HG03066 (cell line): ENCODE data around the gene CXCL14.

ENCODE experiments used
- ATAC-seq: cut with Tn5 transposase; IDR thresholded peaks from one replicate; pipeline ENCODE4 v1.9.1; 2021; ENCODE audit warnings: low read depth; ENCODE audit not compliant: unreplicated experiment

Gene CXCL14

DNA sequence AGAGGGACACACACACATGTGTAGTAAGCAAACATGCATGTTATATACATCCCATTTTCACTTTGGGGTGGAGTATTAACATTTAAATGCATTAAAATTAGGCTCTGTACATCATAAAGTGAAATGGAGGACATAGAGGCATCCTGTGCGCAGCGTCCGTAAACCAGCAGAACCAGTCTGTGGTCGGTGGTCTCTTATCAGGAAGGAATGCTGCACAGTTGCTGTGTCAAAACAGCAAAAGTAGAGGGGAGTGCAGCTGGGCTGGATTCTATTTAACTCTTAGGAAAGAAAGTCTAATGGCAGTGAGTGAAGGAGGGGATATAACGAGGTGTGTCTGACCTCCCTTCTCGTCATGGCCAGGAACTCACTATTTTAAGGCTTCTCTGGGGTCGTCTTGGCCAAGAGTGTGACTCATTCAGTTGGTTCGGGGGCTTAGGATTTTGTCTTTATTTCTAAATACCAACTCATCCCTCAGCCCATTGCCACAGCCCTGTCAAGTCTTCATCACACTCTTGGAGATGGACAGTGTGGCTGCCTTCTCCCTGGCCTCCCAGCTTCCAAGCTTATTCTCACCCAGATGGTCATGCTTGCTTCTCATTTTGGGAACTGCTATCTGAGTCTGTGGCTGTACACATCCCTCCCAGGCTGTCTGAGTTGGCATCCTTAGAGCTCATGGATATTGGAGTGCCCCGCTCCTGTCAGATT lies 20.1 kb upstream of the CXCL14 start:
- ATAC-seq: no peak

GRCh38 chr5:135596788-135597187 lies 18.0 kb upstream of the CXCL14 start:
- no peak for ATAC-seq

DNA sequence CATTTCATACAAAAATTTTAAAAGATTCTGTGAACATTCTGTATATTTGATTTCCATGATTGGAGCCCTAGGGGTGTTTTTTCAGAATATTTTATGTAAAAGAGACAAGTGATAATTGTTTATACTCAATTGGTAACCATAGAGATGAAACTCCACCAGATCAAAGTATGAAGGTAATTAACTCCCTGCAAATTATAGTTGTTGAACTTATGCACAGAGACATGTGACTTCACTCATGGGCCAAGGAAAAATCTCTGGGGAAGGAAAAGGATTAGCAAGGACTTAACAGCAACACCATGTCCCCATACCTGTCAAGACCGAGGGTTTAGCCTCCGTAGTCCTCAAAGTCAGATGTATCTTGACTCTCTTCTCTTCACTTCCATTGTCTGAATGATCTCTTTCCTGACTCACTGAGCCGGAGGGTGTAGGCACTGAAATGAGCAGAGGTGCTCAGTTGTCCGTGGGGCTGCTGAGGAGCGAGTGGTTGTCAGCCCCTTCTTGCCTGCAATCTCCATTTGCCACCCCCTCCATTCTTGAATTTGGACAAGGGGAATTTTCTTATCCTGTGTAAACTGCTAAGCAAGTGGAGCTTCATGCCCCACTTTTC lies 17.5 kb upstream of the CXCL14 start:
- ATAC-seq: no peak

- ATAC-seq: no peak
Measured at GRCh38 chr5:135594416-135594960, 15.7 kb upstream of the CXCL14 start.

- ATAC-seq: no peak
Measured at GRCh38 chr5:135593886-135594285, 15.1 kb upstream of the CXCL14 start.

- no peak for ATAC-seq
Measured at GRCh38 chr5:135593141-135593540, 14.3 kb upstream of the CXCL14 start.

DNA sequence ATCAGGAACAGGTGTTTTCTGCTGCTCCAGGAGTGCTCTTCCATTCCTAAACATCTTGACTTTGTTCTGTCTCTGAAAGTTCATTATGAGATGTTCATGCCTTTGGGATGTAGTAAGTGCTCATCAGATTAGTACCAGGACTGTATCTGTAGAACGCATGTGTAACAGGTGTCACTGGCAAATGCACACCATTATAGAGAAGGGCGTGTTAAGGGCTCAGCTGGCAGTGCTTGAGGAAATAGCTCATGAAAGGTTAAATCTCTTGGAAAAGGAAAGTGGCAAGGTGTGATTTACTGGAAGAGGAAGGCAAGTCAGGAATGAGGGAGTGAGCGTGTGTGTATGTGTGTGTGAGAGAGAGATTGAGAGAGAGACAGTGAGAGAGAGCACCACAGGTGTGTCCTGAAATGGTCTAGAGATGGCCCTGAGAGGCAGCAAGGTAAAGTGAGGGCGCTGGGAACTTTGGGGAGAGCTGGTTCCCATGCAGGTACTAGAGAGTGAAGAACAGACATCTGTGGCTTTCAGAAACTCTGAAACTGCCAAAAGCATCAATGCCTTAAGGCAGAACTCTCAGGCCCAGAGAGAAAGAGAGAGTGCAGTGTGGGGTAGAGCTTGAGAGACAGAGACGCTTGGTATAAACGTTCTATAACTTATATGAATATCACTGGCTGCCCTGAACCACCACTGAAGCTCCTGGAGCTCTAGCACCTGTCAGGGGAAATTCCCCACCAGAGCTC lies 13.7 kb upstream of the CXCL14 start:
- no peak for ATAC-seq

- no peak for ATAC-seq
Measured at GRCh38 chr5:135591277-135591676, 12.5 kb upstream of the CXCL14 start.

DNA sequence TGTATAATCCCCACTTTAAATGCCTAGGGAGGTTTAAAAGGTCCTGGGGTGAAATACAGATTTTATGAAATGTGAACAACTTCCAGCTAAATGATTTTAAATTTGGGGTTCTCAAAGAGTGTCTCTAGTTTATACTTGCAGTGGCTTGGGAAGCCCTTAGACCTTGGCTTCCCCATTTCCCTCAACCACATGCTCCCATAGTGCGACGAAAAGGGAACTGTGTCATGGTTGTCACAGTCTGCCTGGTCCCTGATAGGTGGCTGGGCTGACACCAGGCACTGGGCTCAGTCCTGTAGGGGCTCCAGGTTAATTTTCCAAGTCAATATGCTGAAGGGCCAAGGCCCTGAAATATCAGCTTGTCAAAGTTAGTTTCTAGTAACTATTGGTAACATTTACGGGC lies 10.4 kb upstream of the CXCL14 start:
- ATAC-seq: no peak

DNA sequence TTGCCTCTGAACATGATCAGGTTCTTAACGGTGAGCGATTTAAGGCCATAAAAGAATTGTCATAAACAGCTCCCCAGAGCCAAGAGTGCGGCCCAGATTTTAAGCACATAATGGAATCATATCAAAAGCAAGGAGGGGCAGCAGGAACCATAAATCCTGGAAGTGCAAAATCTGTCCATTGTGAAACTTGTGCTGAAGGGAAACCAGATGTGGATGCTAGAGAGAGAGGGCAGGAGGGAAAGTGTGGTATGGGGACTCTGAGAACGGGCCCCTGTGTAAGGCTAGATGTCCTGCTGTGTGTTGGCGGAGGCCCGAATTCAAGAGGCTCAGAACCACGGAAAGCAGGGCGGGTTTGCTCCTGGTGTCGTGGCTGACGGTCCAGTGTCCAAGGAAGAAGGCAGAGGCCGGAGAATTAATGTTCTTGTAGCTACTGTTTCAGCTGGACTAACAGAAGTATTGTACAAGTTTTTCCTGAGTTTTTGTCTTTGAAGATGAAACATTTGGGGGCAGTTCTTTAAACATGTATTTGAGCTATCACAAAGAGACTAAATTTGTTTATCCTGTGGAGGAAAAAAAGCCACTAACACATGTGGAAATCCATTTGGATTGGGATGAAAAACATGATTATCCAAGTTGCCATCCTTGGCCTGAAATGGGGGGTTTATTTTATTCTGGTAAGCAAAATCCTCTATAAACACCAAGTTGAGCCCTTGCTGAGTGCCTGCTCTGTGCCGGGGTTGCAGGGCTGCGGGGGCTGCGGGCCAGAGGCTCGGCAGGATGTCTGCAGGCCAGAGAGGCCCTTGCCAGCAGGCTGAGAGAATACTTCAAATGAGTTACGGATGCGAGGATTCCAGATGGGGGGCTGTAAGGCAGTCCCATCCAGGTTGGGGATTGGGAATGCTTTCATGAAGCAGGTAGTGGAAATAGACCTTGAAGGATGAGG lies 9.2 kb upstream of the CXCL14 start:
- no peak for ATAC-seq

GRCh38 chr5:135584918-135585317 lies 6.1 kb upstream of the CXCL14 start:
- no peak for ATAC-seq

- ATAC-seq: no peak
Measured at GRCh38 chr5:135584276-135584675, 5.5 kb upstream of the CXCL14 start.

DNA sequence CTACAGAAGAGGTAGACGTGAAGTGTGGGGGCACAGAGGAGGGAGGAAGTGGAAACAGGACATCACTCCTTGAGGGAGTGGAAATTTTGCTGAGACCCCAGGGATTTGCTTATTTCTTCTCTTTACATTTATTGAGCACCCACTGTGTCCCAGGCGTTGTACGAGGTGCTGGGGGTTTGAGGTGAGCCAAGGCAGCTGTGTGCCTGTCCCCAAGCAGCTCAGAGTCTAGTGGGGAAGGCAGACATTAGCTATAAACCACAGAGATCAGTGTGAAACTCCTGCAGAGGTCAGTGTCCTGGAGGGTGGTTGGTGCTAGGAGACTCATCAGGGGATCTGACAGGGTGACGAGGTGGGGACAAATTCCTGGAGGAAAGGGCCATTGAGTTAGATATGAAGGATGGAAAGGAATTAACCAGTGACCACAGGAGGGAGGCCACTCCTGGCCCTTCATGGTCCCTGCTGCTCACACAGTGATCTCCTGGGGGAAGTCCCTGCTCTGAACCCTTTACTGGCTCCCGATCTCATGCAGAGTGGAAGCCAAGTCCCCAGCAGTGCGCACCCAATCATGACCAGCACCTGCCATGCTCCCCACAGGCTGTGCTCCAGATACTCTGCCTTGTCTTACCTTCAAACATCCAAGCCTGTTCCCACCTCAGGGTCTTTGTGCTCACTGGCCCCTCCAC lies 3.4 kb upstream of the CXCL14 start:
- ATAC-seq: no peak

GRCh38 chr5:135578305-135578684 lies 496 bp downstream of the CXCL14 start:
- no peak for ATAC-seq

DNA sequence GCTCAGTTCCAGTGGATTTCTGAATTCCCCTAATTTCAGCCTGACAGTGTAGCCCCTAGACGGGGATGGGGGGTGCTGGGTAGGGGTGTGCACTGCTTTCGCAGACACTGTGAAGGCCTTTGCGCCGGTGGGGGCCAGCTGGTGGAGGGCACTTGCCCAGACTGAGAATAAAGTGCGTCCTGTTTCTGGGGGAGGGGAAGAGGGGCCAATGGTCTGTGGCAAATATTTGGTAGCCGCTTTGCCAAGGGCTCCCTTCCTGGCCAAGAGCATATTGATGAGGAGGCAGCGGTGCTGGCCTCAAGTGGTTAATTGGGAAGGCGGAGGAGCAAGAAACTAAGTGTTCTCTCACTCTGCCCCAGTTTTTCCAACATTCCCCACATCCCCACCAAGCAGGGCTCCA lies 1.4 kb downstream of the CXCL14 start:
- no peak for ATAC-seq

DNA sequence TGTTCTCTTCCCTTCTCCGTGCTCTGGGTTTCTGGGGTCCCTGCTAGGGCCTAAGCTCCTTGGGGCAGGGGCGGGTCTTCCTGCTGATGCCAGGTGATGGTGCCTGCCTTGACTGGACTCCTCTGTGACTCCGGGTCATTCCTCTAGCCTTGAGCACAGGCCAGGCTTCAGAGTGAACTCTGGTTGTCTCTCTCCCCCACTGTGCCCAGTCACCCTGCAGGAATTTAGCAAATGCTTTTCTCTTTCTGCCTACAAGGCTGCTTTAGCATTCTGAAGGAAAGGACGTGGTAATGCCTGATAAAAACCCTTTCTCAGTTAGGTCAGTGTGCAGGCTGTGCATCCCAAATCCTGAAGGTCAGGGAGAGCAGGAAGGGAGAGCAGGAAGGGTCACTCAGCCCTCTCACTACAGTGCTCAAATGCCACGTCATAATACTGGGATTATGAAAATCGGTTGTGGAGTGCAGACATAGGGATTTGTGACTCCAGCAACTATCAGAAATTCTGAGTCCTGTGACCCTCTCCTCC lies 2.7 kb downstream of the CXCL14 start:
- no peak for ATAC-seq

DNA sequence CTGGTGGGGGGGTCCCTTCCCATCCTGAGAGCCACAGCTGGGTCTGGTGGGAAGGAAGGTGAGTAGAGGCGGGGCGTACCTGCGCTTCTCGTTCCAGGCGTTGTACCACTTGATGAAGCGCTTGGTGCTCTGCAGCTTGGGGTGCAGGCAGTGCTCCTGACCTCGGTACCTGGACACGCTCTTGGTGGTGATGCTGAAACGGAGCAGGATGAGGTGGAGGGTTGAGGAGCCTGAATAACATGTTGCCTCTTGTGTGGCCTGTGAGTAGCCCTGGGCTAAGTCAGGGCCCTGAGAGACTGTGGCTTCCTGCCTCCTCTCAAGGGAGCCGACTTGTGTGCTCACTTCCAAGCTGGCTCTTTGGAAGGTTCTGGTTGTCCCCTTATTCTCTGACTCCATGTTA lies 4.3 kb downstream of the CXCL14 start:
- ATAC-seq: no peak

GRCh38 chr5:135571902-135572301 lies 6.9 kb downstream of the CXCL14 start:
- no peak for ATAC-seq

DNA sequence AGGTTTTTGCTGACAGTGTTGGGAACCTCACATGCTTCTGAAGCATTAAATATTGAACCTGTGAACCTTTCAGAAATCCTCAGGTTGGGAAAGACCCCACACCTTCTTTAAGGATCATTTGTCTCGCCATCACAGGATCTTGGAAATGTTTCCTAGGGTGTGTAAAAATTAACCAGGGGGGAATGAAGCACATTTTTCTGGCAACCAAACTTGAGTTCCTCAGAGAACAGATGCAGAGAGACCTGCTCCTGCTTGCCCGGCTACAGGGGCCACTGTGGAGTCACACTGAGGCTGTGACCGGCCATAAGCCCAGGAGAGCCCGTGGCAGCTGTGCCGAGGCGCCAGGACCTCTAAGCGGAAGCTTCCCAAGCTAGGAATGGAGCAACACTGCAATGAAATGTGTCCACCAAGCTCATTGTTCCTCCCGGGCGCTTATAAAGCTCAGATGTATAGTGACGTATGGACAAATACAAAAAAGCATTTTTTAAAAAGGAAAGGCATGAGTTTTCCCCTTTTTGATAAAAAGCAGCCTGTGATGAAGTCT lies 7.7 kb downstream of the CXCL14 start:
- ATAC-seq: no peak

GRCh38 chr5:135570453-135570764 lies 8.4 kb downstream of the CXCL14 start:
- ATAC-seq: no peak
